EL (cell line): ENCODE measurements around the gene MICAL2.

Experiments
- DNase-seq: peaks from one replicate; pipeline ENCODE4 v3.0.0-alpha.2; 2016

Gene MICAL2

GRCh38 chr11:12158909-12159308 lies 48.5 kb downstream of the MICAL2 start:
- no peak for DNase-seq

- DNase-seq: peak; percentile 86
These were observed 49.1 kb downstream of the MICAL2 start for GRCh38 chr11:12159351-12160099.

- DNase-seq: no peak
These were observed 49.8 kb downstream of the MICAL2 start for GRCh38 chr11:12160231-12160630.

- no peak for DNase-seq
These were observed 50.3 kb downstream of the MICAL2 start for GRCh38 chr11:12160680-12161079.

GRCh38 chr11:12161137-12161536 lies 50.7 kb downstream of the MICAL2 start:
- DNase-seq: no peak

GRCh38 chr11:12161603-12162350 lies 51.4 kb downstream of the MICAL2 start:
- no peak for DNase-seq

GRCh38 chr11:12162652-12163051 lies 52.3 kb downstream of the MICAL2 start:
- DNase-seq: no peak

- DNase-seq: peak; percentile 90
These were observed 53.0 kb downstream of the MICAL2 start for GRCh38 chr11:12163181-12163941.

GRCh38 chr11:12164061-12165014 lies 53.9 kb downstream of the MICAL2 start:
- peak; percentile 88 for DNase-seq

GRCh38 chr11:12165237-12165875 lies 55.0 kb downstream of the MICAL2 start:
- no peak for DNase-seq

GRCh38 chr11:12166299-12167060 lies 56.1 kb downstream of the MICAL2 start:
- DNase-seq: no peak

GRCh38 chr11:12167061-12168000 lies 56.9 kb downstream of the MICAL2 start:
- DNase-seq: peak; percentile 92

GRCh38 chr11:12168114-12168513 lies 57.7 kb downstream of the MICAL2 start:
- no peak for DNase-seq

GRCh38 chr11:12169822-12170221 lies 59.4 kb downstream of the MICAL2 start:
- no peak for DNase-seq

GRCh38 chr11:12170501-12170900 lies 60.1 kb downstream of the MICAL2 start:
- no peak for DNase-seq

- no peak for DNase-seq
These were observed 60.6 kb downstream of the MICAL2 start for GRCh38 chr11:12170984-12171383.

- DNase-seq: no peak
These were observed 61.5 kb downstream of the MICAL2 start for GRCh38 chr11:12171921-12172320.

GRCh38 chr11:12172493-12173013 lies 62.2 kb downstream of the MICAL2 start:
- DNase-seq: no peak

- DNase-seq: no peak
These were observed 62.7 kb downstream of the MICAL2 start for GRCh38 chr11:12173111-12173510.

- no peak for DNase-seq
These were observed 63.7 kb downstream of the MICAL2 start for GRCh38 chr11:12174128-12174476.
